ENCODE measurements around the gene ARL6IP4. TPM values are rescaled to one million over a fixed set of nuclear protein-coding genes. Genes with fewer than 3 reads are reported as not detected.

ARL6IP4 gene
- total RNA-seq, 2 experiments from 2014 or later: 228 to 263 TPM

DNA sequence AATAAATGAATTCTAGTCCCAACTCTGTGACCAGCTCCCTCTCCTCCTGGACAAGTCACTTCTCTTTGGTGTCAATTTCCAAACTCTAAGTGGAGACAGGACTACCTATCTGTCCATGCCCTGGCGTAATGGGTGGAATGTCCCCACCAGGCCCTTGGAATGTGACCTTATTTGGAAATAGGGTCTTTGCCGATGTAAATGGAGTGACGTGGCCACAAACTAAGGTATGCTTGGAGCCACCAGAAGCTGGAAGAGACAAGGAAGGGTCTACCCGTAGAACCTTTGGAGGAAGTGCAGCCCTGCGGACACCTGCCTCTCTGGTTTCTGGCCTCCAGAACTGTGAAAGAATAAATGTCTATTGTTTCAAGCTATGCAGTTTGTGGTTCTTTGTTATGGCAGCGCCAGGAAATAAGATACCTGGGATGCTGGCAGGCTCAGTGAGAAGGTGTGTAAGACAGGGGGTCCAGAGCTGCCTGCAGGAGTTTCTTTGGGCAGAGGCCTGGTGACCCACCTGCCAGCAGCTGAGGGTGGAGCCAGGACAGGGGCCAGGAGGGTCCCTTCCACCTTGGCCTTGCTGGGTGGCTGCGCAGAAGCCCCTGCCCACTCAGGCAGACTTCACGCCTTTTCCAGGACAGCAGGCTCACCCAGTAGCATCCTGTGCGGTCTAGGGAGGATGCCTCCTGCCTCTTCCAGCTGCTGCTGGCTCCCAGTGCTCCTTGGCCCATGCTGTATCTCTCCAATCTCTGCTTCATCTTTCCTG lies 45.8 kb downstream of the ARL6IP4 start:
- BruUV-seq (replicated peaks): no TSS peak
- H3K9me2 ChIP-seq (ENCODE audit: insufficient read depth, low read length): no peaks in the 10 kb centered on the region
- no peak overlapping the region for H3K27ac ChIP-seq (ENCODE audit: low read depth, low read length, poor library complexity, severe bottlenecking)
- POLR2A ChIA-PET: interaction anchor here (1.4 kb wide), 1 partner anchor 13 kb away, joined by 3 read pairs; no protein-coding TSS in a partner anchor
- intact Hi-C loops (cut with micrococcal nuclease; ENCODE audit: unreplicated experiment): no loop called here
- no peak for DNase-seq (ENCODE audit: low spot score)
- H3K9me3 ChIP-seq (ENCODE audit: low read length): no peaks in the 10 kb centered on the region
- no peak overlapping the region for H3K4me3 ChIP-seq (ENCODE audit: low read depth, low read length, poor library complexity, severe bottlenecking)
- H2AFZ ChIP-seq (ENCODE audit: low read length): no peak overlapping the region
- H3K4me1 ChIP-seq (ENCODE audit: insufficient read depth, low read length, poor library complexity, severe bottlenecking): no peaks in the 10 kb centered on the region
- H3K79me2 ChIP-seq (ENCODE audit: insufficient read depth, low read depth, low read length): no peaks in the 10 kb centered on the region
- no peaks in the 10 kb centered on the region for H3K36me3 ChIP-seq (ENCODE audit: insufficient read depth, low read length)
- no peak for TF ChIP-seq EZH2phosphoT487 (IDR thresholded peaks at IDR 0.05; ENCODE audit: borderline replicate concordance, low read depth, low read length)
- TF ChIP-seq CTCF (conservative IDR thresholded peaks at IDR 0.05; ENCODE audit: low read length): no peak
- no peaks in the 10 kb centered on the region for H4K20me1 ChIP-seq (ENCODE audit: insufficient read depth, low read length)
- CTCF ChIA-PET (ENCODE audit: unreplicated experiment): interaction anchor here (0.6 to 0.7 kb wide), 2 partner anchors 17 to 31 kb away, joined by 3 read pairs; no protein-coding TSS in a partner anchor
- H3K4me2 ChIP-seq (ENCODE audit: low read length): no peak overlapping the region

- no peaks in the 10 kb centered on the region for H3K36me3 ChIP-seq (ENCODE audit: insufficient read depth, low read length)
- H3K4me2 ChIP-seq (ENCODE audit: low read length): no peak overlapping the region
- POLR2A ChIA-PET: interaction anchor here (1.4 kb wide), 1 partner anchor 15 kb away, joined by 3 read pairs; no protein-coding TSS in a partner anchor
- H3K9me3 ChIP-seq (ENCODE audit: low read length): no peaks in the 10 kb centered on the region
- no peaks in the 10 kb centered on the region for H4K20me1 ChIP-seq (ENCODE audit: insufficient read depth, low read length)
- H3K27ac ChIP-seq (ENCODE audit: low read depth, low read length, poor library complexity, severe bottlenecking): no peak overlapping the region
- no peaks in the 10 kb centered on the region for H3K79me2 ChIP-seq (ENCODE audit: insufficient read depth, low read depth, low read length)
- H3K4me1 ChIP-seq (ENCODE audit: insufficient read depth, low read length, poor library complexity, severe bottlenecking): no peaks in the 10 kb centered on the region
- no peaks in the 10 kb centered on the region for H3K9me2 ChIP-seq (ENCODE audit: insufficient read depth, low read length)
- DNase-seq (ENCODE audit: low spot score): no peak
- BruUV-seq (replicated peaks): no TSS peak
- intact Hi-C loops (cut with micrococcal nuclease; ENCODE audit: unreplicated experiment): no loop called here
- TF ChIP-seq EZH2phosphoT487 (IDR thresholded peaks at IDR 0.05; ENCODE audit: borderline replicate concordance, low read depth, low read length) (no peak), CTCF (conservative IDR thresholded peaks at IDR 0.05; ENCODE audit: low read length) (no peak)
- CTCF ChIA-PET (ENCODE audit: unreplicated experiment): no interaction called here
- H2AFZ ChIP-seq (ENCODE audit: low read length): no peak overlapping the region
- no peak overlapping the region for H3K4me3 ChIP-seq (ENCODE audit: low read depth, low read length, poor library complexity, severe bottlenecking)
Observed at GRCh38 chr12:123027726-123028445, 47.4 kb downstream of the ARL6IP4 start.

Data from OCI-LY7 (cell line).